SH-SY5Y (cell line): ENCODE results near the gene CCDC6.

Source experiments
- GATA2 ChIP-seq: IDR thresholded peaks from 2 replicates; pipeline ENCODE4 v1.6.1; 2011; ENCODE audit warnings: mild to moderate bottlenecking, low read depth, low read length
- GATA3 ChIP-seq: IDR thresholded peaks from 2 replicates; pipeline ENCODE4 v1.6.1; 2011; ENCODE audit warnings: low read depth, mild to moderate bottlenecking, low read length, moderate library complexity

GRCh38 chr10:59880971-59881510, 25.3 kb downstream of the CCDC6 start:
- TF ChIP-seq GATA3 (no peak), GATA2 (no peak)
